Measurements from ENCODE around the gene SLC41A2.
A peak's percentile ranks its signal among the peaks of the same experiment; 100 is the strongest.

Gene SLC41A2, protein sequence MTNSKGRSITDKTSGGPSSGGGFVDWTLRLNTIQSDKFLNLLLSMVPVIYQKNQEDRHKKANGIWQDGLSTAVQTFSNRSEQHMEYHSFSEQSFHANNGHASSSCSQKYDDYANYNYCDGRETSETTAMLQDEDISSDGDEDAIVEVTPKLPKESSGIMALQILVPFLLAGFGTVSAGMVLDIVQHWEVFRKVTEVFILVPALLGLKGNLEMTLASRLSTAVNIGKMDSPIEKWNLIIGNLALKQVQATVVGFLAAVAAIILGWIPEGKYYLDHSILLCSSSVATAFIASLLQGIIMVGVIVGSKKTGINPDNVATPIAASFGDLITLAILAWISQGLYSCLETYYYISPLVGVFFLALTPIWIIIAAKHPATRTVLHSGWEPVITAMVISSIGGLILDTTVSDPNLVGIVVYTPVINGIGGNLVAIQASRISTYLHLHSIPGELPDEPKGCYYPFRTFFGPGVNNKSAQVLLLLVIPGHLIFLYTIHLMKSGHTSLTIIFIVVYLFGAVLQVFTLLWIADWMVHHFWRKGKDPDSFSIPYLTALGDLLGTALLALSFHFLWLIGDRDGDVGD

DNA sequence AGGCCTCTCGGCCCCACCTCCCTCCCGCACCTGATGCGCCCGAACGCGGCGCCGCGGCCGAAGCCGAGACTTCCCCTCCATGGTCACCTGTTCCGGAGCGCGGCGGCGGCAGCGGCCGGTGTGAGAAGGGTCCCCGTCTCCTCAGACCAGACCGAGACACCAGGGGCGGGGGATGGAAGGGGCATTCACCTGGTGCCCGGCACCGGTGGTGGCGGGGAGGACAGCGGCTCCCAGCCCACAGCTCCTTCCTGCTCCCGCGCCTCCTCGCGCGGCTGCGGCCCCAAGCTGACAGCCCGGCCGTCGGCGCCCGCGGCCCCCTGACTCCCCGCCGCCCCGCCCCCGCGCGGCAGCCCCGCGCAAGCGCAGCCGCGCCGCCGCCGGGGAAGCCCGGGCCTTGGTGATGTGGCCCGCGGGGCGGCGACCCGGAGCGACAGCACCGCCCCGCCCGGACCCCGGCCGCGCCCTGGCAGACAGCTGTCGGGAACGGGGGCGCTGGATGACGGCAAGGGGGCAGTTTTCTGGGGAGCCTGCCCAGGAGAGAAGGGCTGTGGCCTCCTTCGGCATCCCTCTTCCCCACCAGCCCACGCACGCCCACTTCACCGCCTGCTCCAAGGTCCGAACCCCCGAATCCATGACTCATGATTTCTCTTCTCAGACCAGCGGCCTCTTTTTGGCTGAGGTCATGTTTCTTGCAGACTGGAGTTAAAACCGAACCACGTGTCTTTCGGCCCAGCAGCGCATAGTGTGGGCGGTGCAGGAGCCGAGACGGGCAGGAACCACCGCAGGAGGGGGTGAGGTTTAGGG is at the start of gene SLC41A2:
Gene SLC41A2, minus strand, starts transcription at position 290 of the 804 bp plus-strand sequence. CDS start 29,763 bp downstream, outside the sequence.
- Histone ChIP-seq H3K36me3 (ENCODE audit: control insufficient read depth in 5 of 5, insufficient read depth in 5 of 5, low read length in 5 of 5) (no peaks in the 10 kb centered on the region), H3K4me3 (ENCODE audit: low read depth in 1 of 5, low read length in 5 of 5) (peak within 1 kb of the TSS; percentile 56 to 87 (median 78)), H3K27me3 (ENCODE audit: control insufficient read depth in 5 of 5, insufficient read depth in 4 of 5, low read length in 5 of 5) (no peaks in the 10 kb centered on the region), H3K9me3 (ENCODE audit: control insufficient read depth in 5 of 5, low read length in 5 of 5) (no peaks in the 10 kb centered on the region), H3K4me1 (ENCODE audit: control insufficient read depth in 5 of 5, insufficient read depth in 5 of 5, low read length in 5 of 5) (peaks cover 0 to 28% (median 18%) of the 10 kb centered on the region in 5 donors), H3K9ac (ENCODE audit: low read length in 5 of 5) (peak within 1 kb of the TSS in 4 of 5 donors; percentile 73 to 84 (median 80)), H3K27ac (ENCODE audit: low read depth, low read length) (peak within 1 kb of the TSS; percentile 74)

DNA sequence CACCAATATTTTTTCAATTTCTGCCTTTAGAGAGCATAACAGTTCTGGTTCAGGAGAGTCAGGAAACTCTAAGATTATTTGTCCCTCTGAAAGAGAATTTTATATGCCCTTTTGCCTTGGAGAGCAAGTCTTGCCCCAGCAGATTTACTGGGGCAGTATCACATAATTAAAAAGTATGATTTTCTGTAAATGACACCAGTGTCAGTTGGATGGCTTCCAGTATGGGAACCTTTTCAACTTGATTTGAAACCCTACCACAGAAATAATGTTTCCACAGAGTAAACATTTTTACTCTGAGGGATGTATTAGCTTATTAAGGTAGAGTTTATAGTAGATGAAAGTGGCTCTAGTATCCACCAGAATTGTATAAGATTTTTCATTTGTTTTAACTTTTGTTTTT is 43.4 kb upstream of the SLC41A2 start:
- peaks cover 39 to 64% (median 43%) of the 10 kb centered on the region in 5 donors for H3K36me3 ChIP-seq (ENCODE audit: control insufficient read depth in 5 of 5, insufficient read depth in 5 of 5, low read length in 5 of 5)
- no peaks in the 10 kb centered on the region for H3K4me1 ChIP-seq (ENCODE audit: control insufficient read depth in 5 of 5, insufficient read depth in 5 of 5, low read length in 5 of 5)
- H3K9me3 ChIP-seq (ENCODE audit: control insufficient read depth in 5 of 5, low read length in 5 of 5): no peaks in the 10 kb centered on the region
- H3K9ac ChIP-seq (ENCODE audit: low read length in 5 of 5): no peak overlapping the region
- H3K27ac ChIP-seq (ENCODE audit: low read depth, low read length): no peak overlapping the region
- H3K4me3 ChIP-seq (ENCODE audit: low read depth in 1 of 5, low read length in 5 of 5): no peak overlapping the region
- no peaks in the 10 kb centered on the region for H3K27me3 ChIP-seq (ENCODE audit: control insufficient read depth in 5 of 5, insufficient read depth in 4 of 5, low read length in 5 of 5)

DNA sequence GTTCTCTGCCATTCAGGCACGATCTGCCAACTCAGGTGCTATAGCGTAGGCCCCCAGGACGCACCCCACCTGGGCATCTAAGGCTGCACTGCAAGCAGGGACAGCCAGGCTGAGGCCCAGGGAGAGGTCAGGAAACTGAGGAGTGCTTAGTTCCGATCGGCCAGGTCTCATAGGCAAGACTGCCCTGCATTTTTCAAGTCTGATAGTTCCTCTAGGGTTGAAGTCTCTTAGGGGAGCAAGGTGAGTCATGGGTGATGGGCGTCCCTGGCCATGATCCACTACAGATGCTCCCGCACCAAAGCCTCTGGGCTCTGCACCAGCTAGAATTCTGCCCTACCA is 41.2 kb upstream of the SLC41A2 start:
- Histone ChIP-seq H3K4me1 (ENCODE audit: control insufficient read depth in 5 of 5, insufficient read depth in 5 of 5, low read length in 5 of 5) (peaks cover 0 to 6% (median 0%) of the 10 kb centered on the region in 5 donors), H3K9ac (ENCODE audit: low read length in 5 of 5) (no peak overlapping the region), H3K9me3 (ENCODE audit: control insufficient read depth in 5 of 5, low read length in 5 of 5) (no peaks in the 10 kb centered on the region), H3K27ac (ENCODE audit: low read depth, low read length) (no peak overlapping the region), H3K27me3 (ENCODE audit: control insufficient read depth in 5 of 5, insufficient read depth in 4 of 5, low read length in 5 of 5) (no peaks in the 10 kb centered on the region), H3K36me3 (ENCODE audit: control insufficient read depth in 5 of 5, insufficient read depth in 5 of 5, low read length in 5 of 5) (peaks cover 44 to 64% (median 56%) of the 10 kb centered on the region in 5 donors), H3K4me3 (ENCODE audit: low read depth in 1 of 5, low read length in 5 of 5) (no peak overlapping the region)

DNA sequence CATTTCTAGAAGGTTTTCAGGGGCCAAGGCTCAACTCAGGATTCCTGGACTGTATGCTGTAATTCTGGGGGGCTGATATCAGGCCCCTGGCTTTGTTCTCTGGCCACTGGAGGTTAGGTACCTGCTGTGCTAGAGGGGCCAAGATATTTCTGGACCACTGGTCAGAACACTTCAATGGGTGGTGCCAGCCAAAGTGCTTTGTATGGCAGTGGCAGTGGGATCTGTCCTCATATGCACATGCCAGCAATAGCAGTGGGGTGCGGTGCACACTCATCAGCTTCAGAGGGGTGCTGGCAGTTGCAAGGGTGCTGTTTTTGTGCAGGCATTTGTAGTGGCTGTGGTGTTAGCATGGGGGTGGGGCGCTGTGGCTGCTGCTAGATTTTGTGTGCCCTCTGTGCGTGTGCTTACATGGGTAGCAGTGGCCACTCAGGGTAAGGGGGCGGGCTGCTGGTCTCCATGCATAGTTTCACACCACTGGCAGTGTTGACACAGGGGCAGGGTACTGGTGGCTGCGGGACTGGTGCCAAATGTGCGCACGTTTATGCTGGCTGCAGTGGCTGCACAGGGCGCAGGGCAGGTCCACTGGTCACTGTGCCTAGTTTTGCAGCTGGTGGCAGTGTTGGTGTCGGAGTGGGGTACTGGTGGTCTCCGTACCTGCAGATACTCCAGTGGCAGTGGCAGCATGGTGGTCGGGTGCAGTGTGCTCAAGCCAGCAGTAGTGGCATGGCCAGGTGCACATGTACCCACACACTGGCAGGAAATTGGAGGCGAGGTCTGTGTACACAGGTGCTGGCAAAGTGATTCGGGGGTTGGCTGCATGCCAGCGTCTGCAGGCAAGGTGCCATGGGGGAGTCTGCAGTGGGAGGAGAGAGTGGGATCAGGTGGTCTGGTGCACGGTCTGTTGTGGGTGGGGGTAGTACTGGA is 40.6 kb upstream of the SLC41A2 start:
- no peak overlapping the region for H3K9ac ChIP-seq (ENCODE audit: low read length in 5 of 5)
- no peaks in the 10 kb centered on the region for H3K27me3 ChIP-seq (ENCODE audit: control insufficient read depth in 5 of 5, insufficient read depth in 4 of 5, low read length in 5 of 5)
- H3K27ac ChIP-seq (ENCODE audit: low read depth, low read length): no peak overlapping the region
- peaks cover 0 to 6% (median 0%) of the 10 kb centered on the region in 5 donors for H3K4me1 ChIP-seq (ENCODE audit: control insufficient read depth in 5 of 5, insufficient read depth in 5 of 5, low read length in 5 of 5)
- no peak overlapping the region for H3K4me3 ChIP-seq (ENCODE audit: low read depth in 1 of 5, low read length in 5 of 5)
- peaks cover 44 to 66% (median 56%) of the 10 kb centered on the region in 5 donors for H3K36me3 ChIP-seq (ENCODE audit: control insufficient read depth in 5 of 5, insufficient read depth in 5 of 5, low read length in 5 of 5)
- H3K9me3 ChIP-seq (ENCODE audit: control insufficient read depth in 5 of 5, low read length in 5 of 5): no peaks in the 10 kb centered on the region

DNA sequence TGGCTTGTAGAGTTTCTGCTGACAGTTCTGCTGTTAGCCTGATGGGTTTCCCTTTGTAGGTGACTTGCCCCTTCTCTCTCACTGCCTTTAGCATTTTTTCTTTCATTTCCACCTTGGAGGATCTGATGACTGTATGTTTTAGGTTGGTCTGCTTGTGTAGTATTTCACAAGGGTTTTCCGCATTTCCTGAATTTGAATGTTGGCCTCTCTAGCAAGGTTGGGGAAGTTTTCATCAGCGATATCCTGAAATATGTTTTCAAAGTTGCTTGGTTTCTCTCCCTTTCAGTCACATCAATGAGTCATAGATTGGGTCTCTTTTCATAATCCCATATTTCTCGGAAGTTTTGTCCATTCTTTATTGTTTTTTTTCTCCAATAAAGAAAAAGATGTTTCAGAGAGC is 39.5 kb upstream of the SLC41A2 start:
- no peaks in the 10 kb centered on the region for H3K27me3 ChIP-seq (ENCODE audit: control insufficient read depth in 5 of 5, insufficient read depth in 4 of 5, low read length in 5 of 5)
- H3K9me3 ChIP-seq (ENCODE audit: control insufficient read depth in 5 of 5, low read length in 5 of 5): no peaks in the 10 kb centered on the region
- peaks cover 0 to 6% (median 0%) of the 10 kb centered on the region in 5 donors for H3K4me1 ChIP-seq (ENCODE audit: control insufficient read depth in 5 of 5, insufficient read depth in 5 of 5, low read length in 5 of 5)
- H3K27ac ChIP-seq (ENCODE audit: low read depth, low read length): no peak overlapping the region
- no peak overlapping the region for H3K4me3 ChIP-seq (ENCODE audit: low read depth in 1 of 5, low read length in 5 of 5)
- peaks cover 47 to 62% (median 56%) of the 10 kb centered on the region in 5 donors for H3K36me3 ChIP-seq (ENCODE audit: control insufficient read depth in 5 of 5, insufficient read depth in 5 of 5, low read length in 5 of 5)
- H3K9ac ChIP-seq (ENCODE audit: low read length in 5 of 5): no peak overlapping the region

DNA sequence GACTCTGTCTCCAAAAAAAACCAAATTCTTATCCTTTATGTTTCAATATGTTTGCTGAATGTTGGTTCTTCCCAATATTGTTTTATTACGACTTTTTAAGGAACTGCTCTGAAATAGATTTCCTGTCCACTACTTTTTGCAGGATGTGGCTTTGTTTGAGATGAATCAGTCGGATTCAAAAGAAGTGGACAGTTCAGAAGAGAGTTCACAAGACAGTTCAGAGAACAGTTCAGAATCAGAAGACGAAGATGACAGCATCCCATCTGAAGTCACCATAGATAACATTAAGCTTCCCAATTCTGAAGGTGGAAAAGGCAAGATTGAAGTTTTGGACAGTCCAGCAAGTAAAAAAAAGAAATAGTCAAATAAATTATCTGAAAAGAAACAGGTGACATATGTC is 36.2 kb upstream of the SLC41A2 start:
- H3K9me3 ChIP-seq (ENCODE audit: control insufficient read depth in 5 of 5, low read length in 5 of 5): no peaks in the 10 kb centered on the region
- H3K27ac ChIP-seq (ENCODE audit: low read depth, low read length): no peak overlapping the region
- peaks cover 0 to 6% (median 0%) of the 10 kb centered on the region in 5 donors for H3K4me1 ChIP-seq (ENCODE audit: control insufficient read depth in 5 of 5, insufficient read depth in 5 of 5, low read length in 5 of 5)
- H3K9ac ChIP-seq (ENCODE audit: low read length in 5 of 5): no peak overlapping the region
- H3K4me3 ChIP-seq (ENCODE audit: low read depth in 1 of 5, low read length in 5 of 5): no peak overlapping the region
- H3K27me3 ChIP-seq (ENCODE audit: control insufficient read depth in 5 of 5, insufficient read depth in 4 of 5, low read length in 5 of 5): no peaks in the 10 kb centered on the region
- H3K36me3 ChIP-seq (ENCODE audit: control insufficient read depth in 5 of 5, insufficient read depth in 5 of 5, low read length in 5 of 5): peaks cover 44 to 72% (median 56%) of the 10 kb centered on the region in 5 donors

DNA sequence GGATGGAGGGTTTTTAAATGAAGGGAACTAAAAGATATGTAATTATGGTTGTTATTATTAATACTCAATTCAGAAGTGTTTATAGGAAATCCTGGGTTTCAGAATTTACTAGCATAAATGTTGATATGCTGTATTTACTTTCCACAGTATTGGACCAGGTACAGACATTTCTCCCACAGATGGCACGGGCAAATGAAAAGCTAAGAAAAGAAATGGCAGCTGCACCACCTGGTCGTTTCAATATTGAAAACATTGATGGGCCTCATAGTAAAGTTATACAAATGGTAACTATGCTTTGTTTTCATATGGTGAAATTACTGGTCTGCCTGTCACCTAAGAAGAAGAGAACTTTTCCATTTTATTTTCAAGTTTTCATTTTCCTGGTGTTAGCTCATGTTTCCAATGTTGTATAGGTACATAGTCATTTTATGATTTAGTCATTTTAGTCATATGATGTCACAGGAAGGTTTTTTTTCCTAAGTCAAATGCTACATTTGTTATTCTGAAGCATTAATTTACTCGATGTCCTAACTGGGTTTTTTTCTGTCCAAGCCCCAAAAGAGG is 33.6 kb upstream of the SLC41A2 start:
- Histone ChIP-seq H3K9me3 (ENCODE audit: control insufficient read depth in 5 of 5, low read length in 5 of 5) (no peaks in the 10 kb centered on the region), H3K36me3 (ENCODE audit: control insufficient read depth in 5 of 5, insufficient read depth in 5 of 5, low read length in 5 of 5) (peaks cover 33 to 53% (median 48%) of the 10 kb centered on the region in 5 donors), H3K4me3 (ENCODE audit: low read depth in 1 of 5, low read length in 5 of 5) (no peak overlapping the region), H3K27me3 (ENCODE audit: control insufficient read depth in 5 of 5, insufficient read depth in 4 of 5, low read length in 5 of 5) (no peaks in the 10 kb centered on the region), H3K4me1 (ENCODE audit: control insufficient read depth in 5 of 5, insufficient read depth in 5 of 5, low read length in 5 of 5) (peaks cover 0 to 19% (median 16%) of the 10 kb centered on the region in 5 donors), H3K27ac (ENCODE audit: low read depth, low read length) (no peak overlapping the region), H3K9ac (ENCODE audit: low read length in 5 of 5) (no peak overlapping the region)

DNA sequence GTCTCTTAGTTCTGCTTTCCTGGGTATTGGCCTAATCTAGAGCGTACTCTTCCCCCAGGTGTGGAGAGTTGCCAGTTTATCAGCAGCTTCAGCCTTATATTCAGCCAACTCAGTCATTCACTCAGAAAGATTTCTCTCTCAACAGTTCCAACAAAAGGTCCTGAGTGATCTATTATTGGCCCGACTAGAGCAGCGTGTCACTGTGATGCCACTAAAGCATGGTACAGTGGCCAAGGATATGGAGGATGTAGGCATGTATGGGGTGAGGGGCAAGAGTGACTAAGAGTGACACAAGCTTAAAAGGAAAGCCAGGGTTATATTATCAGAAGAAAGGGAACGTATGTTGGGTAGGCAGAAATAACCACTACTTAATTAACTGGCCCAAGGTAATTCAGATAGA is 32.9 kb upstream of the SLC41A2 start:
- Histone ChIP-seq H3K27me3 (ENCODE audit: control insufficient read depth in 5 of 5, insufficient read depth in 4 of 5, low read length in 5 of 5) (no peaks in the 10 kb centered on the region), H3K9me3 (ENCODE audit: control insufficient read depth in 5 of 5, low read length in 5 of 5) (no peaks in the 10 kb centered on the region), H3K4me1 (ENCODE audit: control insufficient read depth in 5 of 5, insufficient read depth in 5 of 5, low read length in 5 of 5) (peaks cover 0 to 21% (median 19%) of the 10 kb centered on the region in 5 donors), H3K27ac (ENCODE audit: low read depth, low read length) (no peak overlapping the region), H3K36me3 (ENCODE audit: control insufficient read depth in 5 of 5, insufficient read depth in 5 of 5, low read length in 5 of 5) (peaks cover 29 to 50% (median 44%) of the 10 kb centered on the region in 5 donors), H3K4me3 (ENCODE audit: low read depth in 1 of 5, low read length in 5 of 5) (no peak overlapping the region), H3K9ac (ENCODE audit: low read length in 5 of 5) (no peak overlapping the region)

Data from subcutaneous abdominal adipose tissue (tissue), 5 donors.